HG02885 (cell line): Measurements from ENCODE around the gene LRRD1.
A peak's percentile ranks its signal among the peaks of the same experiment; 100 is the strongest.
"Not testable (repeated sequence)": the region's sequence is repeated elsewhere in the genome, so short reads cannot be mapped to it uniquely, and the experiment has no call there.

ENCODE experiments used
- ATAC-seq: cut with Tn5 transposase; IDR thresholded peaks from one replicate; pipeline ENCODE4 v1.9.1; 2021; ENCODE audit warnings: mild to moderate bottlenecking; ENCODE audit not compliant: unreplicated experiment, poor library complexity

The LRRD1 gene

DNA sequence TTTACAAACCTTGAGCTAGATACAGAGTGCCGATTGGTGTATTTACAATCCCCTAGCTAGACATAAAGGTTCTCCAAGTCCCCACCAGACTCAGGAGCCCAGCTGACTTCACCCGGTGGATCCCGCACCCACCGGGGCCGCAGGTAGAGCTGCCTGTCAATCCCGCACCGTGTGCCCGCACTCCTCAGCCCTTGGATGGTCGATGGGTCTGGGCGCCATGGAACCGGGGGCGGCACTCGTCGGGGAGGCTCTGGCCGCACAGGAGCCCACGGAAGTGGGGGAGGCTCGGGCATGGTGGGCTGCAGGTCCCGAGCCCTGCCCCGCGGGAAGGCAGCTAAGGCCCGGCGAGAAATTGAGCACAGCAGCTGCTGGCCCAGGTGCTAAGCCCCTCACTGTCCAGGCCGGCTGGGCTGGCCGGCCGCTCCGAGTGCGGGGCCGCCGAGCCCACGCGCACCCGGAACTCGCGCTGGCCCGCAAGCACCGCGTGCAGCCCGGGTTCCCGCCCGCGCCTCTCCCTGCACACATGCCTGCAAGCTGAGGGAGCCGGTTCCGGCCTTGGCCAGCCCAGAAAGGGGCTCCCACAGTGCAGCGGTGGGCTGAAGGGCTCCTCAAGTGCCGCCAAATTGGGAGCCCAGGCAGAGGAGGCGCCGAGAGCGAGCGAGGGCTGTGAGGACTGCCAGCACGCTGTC, 35.6 kb downstream of the LRRD1 start:
- ATAC-seq, result not testable (repeated sequence)

DNA sequence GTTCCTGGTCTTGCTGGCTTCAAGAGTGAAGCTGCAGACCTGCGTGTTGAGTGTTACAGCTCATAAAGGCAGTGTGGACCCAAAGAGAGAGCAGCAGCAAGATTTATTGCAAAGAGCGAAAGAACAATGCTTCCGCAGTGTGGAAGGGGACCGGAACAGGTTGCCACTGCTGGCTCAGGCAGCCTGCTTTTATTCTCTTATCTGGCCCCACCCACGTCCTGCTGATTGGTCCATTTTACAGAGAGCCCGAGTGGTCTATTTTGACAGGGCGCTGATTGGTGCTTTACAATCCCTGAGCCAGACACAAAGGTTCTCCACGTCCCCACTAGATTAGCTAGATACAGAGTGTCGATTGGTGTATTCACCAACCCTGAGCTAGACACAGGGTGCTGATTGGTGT, 36.2 kb downstream of the LRRD1 start:
- ATAC-seq, result not testable (repeated sequence)

DNA sequence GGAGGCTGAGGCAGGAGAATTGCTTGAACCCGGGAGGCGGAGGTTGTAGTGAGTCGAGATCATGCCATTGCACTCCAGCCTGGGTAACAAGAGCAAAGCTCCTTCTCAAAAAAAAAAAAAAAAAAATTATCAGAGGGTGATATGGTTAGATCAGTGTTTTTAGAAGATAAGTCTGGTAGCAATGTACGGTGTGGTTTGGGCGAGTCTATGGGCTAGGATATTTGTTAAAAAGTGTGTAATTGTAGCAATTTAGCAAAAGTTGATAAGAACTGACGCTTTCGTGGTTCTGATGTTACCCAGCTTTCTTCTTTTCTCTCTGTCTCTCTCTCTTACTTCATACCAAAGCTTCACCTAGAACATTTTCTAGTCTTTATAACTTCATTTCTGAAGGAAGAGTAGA, 37.8 kb downstream of the LRRD1 start:
- ATAC-seq, result no peak

GRCh38 chr7:92137557-92137956, 41.4 kb downstream of the LRRD1 start:
- no peak for ATAC-seq

GRCh38 chr7:92135052-92135889, 43.7 kb downstream of the LRRD1 start:
- no peak for ATAC-seq

DNA sequence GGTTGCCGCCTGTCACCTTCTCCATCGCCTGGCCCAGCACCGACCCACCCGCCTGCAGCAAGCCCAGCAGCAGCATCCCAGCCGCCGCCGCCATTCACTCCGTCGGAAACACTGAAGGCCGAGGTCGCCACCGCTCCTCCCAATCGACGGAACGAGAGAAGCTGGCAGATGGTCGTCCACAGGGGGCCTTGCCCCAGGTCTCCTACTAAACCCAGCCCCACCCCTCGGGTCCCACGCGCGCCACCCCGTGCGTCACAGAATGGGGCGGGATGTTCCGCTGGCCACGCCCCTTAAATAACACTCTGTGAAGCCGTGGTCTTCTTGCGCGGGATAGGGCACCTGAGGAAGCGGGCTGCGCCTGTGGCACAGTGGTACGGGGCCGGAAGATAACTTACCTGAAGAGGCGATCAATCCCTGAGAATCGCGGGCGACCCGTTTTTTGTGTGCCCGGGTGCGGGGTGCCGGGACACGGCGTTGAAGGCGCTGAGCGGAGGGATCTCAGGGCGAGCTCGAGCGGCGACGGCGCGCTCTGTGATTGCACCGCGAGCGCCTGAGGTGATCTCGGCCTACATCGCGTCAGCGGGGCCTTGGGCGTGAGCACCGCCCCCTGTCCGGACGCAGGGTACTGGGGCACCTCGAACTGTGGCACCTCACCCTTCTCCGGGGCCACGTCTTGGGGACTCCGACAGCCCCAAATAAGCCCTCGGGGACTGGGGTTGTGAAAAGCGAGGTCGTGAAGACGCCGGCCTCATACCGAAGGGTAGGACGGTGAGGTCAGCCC, 44.5 kb downstream of the LRRD1 start, which contains the start of gene CYP51A1:
Gene CYP51A1 (minus strand): TSS at position 207 of the 781 bp plus-strand sequence. CDS start 113 bp downstream, at position 94.
- ATAC-seq, result peak; percentile 86

- ATAC-seq, result peak; percentile 36
Observed at GRCh38 chr7:92133737-92134270, 45.1 kb downstream of the LRRD1 start.

DNA sequence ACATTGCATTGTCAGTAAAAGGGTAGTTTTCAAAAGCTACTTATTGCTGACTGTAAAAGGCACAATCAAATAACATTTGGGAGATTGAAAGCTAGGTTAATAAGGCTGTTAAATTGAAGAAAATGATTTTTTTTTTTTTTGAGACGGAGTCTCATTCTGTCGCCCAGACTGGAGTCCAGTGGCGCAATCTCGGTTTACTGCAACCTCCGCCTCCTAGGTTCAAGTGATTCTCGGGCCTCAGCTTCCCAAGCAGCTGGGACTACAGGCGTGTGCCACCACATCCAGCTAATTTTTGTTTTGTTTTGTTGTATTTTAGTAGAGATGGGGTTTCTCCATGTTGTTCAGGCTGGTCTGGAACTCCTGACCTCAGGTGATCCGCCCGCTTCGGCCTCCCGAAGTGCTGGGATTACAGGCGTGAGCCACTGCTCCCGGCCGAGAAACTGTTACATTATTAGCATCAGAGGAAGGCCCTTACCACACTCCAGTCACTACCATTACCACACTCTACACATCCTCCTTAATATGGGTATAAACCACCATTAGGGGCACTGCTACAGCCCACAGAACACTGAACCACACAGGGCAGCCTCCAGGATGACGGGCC, 45.7 kb downstream of the LRRD1 start:
- ATAC-seq, result peak; percentile 19

- no peak for ATAC-seq
Observed at GRCh38 chr7:92131764-92132330, 47.1 kb downstream of the LRRD1 start.

DNA sequence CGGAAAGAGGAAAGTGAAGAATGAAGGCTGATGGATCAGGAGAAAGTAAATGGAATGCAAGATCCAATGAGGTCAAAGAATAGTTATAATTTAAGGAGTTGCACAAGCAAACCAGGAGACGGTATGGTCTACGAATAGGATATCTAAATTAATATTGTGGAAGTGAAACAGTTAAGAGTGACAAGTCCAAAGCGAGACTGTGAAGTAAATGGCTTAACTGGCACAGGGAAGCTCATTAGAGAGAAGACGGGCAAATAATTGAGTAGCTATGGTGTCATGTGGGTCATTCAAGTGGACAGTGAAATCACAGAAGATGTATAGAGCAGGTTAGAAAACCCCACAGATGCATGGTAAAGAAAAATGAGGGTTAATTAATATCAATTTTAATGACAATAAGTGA, 47.8 kb downstream of the LRRD1 start:
- ATAC-seq, result no peak

GRCh38 chr7:92121681-92122080, 57.3 kb downstream of the LRRD1 start:
- no peak for ATAC-seq

DNA sequence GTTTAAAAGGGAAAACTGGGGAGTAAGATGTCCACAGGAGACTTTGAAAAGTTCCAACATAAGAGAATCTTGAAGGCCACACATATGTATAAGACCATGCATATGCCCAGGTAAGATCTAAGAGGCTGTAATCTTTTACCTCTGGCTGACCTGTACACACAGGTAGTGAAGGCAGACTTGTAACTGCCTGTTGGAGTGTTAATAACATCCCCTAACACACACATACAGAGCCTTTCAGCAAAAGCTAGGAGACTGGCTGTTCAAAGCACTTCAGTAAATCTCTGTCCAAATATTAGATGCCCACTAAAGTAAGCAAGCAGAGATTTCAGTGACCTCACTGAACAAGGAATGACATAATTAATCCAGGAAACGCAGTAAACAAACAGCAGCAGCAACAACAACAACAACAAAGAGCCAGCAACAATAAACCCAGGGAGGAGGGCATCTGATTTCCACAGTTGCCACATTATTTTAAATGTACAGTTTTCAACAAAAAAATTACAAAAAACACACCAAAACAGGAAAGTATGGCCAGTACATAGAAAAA, 59.7 kb downstream of the LRRD1 start:
- ATAC-seq, result no peak

DNA sequence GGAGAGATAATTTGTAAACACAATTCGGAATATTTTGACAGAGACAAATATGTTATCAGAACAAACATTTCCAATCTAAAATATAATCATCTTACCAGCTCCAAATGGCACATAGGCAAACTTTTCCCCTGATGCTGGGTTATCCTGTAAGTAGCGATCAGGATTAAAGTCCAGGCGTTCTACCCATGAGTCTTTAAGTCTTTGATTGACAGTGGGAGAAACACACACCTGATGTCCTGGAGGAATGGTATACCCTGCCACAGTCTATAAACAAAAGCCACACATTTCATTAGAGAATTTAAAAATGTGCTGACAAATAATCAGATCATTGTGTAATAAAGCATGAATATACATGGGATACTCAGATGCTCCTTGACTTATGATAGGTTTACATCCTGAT, 62.0 kb downstream of the LRRD1 start:
- ATAC-seq, result no peak

GRCh38 chr7:92115821-92116220, 63.1 kb downstream of the LRRD1 start:
- no peak for ATAC-seq

DNA sequence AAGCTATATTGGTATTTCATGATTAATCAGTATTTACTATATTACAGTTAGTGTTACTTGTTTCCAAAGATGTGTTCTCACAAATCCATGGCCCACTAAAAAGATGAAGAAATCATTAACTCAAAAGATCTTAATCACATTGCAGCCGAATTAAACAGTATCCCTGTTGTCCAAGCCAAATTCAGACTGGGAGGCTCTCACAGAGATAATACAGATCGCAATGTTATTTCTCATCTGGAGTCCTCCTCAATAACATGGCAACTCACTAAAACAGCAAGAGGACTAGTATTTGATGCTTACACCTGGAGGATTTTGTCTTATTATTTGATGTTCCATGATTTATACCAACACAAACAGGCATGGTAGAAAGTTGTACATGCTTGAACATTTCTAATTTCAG, 68.1 kb downstream of the LRRD1 start:
- ATAC-seq, result no peak

DNA sequence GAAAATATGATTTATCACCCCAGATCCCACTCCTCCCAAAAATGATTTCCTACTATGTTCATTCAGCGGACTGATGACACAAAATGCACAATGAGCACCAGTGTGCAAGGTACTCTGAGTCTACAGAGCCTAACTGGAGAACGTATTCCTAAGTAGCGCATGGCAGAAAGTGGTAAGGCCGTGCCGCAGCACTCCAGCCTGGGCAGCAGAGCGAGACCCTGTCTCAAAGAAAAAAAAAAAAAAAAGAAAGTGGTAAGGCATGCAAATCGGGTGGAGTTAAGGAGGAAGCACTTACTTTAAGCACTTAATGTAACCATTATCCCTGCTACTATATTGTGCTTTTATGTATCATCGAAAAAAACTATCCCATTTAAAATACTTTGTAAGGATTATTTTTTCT, 70.1 kb downstream of the LRRD1 start:
- no peak for ATAC-seq

DNA sequence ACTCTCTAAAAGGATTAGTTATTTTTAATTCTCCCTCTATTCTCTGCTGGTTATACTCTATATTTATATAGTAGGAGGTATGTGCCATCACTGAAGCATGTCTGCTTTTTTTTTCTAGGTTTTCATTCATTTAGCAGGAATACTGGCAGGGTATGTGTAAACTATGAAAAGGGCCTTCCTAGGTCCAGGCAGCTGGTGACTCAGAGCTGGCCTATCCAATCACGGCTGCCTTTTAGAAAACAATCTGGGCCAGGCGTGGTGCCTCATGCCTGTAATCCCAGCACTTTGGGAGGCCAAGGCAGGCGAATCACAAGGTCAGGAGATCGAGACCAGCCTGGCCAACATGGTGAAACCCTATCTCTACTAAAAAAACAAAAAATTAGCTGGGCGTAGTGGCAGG, 76.1 kb downstream of the LRRD1 start:
- not testable (repeated sequence) for ATAC-seq

DNA sequence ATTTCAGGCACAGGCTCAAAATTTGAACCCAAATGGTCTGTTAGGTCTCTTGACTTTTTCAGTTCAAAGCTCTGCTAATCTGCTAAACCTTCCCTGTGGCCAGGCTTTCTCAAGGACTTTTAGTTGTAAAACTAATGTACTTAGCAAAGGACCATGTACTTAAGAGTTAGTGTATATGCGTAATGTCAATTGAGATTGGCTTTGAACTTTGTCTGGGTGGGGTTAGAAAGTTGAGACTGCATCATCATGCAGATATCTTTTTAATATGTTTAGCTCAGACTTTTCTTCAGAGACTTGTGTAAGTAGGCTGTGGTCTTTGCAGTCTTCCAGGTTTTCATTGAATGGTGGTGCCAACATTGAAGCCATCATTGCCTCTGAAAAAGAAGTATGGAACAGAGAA, 78.4 kb downstream of the LRRD1 start:
- no peak for ATAC-seq

GRCh38 chr7:92095380-92095779, 83.6 kb downstream of the LRRD1 start:
- ATAC-seq, result no peak
